Uterus (tissue), 2 donors: Measurements from ENCODE around the gene ZNF837.

Source experiments
- POLR2A ChIP-seq, 2 donors: fragments of 450-650 bp; IDR thresholded peaks; one replicate each; pipeline ENCODE4 v1.6.1; 2016; ENCODE audit warnings: antibody characterized with exemption in 2 of 2, mild to moderate bottlenecking in 1 of 2, moderate library complexity in 1 of 2
- TF ChIP-seq, protein P1 (sequence below), 4 experiments: fragments of 200-600 bp in 2 of 4; fragments of 450-650 bp in 2 of 4; sonication (generic) in 2 of 4; IDR thresholded peaks; one replicate each; pipeline ENCODE4 v1.5.1; 2016 to 2019; ENCODE audit warnings: antibody characterized with exemption in 4 of 4, mild to moderate bottlenecking in 2 of 4, moderate library complexity in 1 of 4

DNA sequence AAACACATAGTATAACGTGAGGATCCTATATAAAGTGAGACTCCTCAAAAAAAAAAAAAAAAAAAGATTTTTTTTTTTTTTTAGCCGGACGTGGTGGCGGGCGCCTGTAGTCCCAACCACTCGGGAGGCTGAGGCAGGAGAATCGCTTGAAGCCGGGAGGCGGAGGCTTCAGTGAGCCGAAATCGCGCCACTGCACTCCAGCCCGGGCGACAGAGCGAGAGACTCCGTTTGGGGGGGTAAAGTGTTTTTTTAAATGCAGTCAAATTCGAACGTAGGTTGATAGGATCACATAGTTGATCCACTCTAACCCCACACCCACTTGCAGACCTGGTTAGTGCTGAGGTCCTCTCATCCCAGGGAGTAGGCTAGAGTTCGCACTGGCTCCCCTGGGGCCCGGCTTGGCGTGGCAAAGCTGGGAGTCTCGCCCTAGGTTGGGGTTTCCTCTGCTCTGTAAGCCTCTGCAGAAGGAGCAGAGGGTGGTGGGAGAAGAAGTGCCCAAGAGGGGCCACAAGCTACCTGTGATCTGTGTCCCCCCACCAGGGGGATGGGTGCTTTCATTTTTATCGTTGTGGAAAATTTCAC is 21.1 kb upstream of the ZNF837 start:
- TF ChIP-seq, protein P1, sequence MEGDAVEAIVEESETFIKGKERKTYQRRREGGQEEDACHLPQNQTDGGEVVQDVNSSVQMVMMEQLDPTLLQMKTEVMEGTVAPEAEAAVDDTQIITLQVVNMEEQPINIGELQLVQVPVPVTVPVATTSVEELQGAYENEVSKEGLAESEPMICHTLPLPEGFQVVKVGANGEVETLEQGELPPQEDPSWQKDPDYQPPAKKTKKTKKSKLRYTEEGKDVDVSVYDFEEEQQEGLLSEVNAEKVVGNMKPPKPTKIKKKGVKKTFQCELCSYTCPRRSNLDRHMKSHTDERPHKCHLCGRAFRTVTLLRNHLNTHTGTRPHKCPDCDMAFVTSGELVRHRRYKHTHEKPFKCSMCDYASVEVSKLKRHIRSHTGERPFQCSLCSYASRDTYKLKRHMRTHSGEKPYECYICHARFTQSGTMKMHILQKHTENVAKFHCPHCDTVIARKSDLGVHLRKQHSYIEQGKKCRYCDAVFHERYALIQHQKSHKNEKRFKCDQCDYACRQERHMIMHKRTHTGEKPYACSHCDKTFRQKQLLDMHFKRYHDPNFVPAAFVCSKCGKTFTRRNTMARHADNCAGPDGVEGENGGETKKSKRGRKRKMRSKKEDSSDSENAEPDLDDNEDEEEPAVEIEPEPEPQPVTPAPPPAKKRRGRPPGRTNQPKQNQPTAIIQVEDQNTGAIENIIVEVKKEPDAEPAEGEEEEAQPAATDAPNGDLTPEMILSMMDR (IDR thresholded peaks at IDR 0.05): no peak
- no peak for TF ChIP-seq POLR2A (IDR thresholded peaks at IDR 0.05)
